SH-SY5Y (cell line): ENCODE data around the gene RAB6A.

ENCODE experiments used
- GATA2 ChIP-seq: IDR thresholded peaks from 2 replicates; pipeline ENCODE4 v1.6.1; 2011; ENCODE audit warnings: mild to moderate bottlenecking, low read depth, low read length
- GATA3 ChIP-seq: IDR thresholded peaks from 2 replicates; pipeline ENCODE4 v1.6.1; 2011; ENCODE audit warnings: low read depth, mild to moderate bottlenecking, low read length, moderate library complexity

DNA sequence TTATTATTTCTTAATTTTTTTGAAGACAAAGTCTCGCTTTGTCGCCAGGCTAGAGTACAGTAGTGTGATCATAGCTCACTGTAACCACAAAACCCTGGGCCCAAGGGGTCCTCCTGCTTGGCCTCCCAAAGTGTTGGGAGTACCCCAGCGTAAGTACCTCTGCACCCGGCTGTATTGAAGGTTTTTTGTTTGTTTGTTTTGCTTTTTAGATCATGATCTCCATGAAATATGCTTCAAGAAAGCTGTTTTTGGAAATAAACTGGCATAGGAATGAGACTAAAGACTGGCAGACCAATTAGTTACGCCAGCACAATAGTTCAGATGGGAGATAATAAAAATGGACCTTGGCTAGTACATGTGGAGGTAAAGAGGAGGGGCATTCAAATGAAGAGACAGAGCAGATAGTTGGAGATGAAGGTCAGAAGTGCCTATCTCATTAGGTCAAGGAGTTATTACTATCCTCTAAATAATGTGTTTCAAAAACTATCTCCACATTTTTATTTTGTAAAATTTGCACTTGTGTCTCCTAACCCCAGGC, 22.7 kb upstream of the RAB6A start:
- TF ChIP-seq GATA3 (no peak), GATA2 (no peak)
